NCI-H1930 (cell line): ENCODE data around the gene EHD1.

Experiments used
- DNase-seq, 2 experiments: peaks; one replicate each; lab custom pipeline; 2025; lab: John Stamatoyannopoulos, UW

Gene EHD1

DNA sequence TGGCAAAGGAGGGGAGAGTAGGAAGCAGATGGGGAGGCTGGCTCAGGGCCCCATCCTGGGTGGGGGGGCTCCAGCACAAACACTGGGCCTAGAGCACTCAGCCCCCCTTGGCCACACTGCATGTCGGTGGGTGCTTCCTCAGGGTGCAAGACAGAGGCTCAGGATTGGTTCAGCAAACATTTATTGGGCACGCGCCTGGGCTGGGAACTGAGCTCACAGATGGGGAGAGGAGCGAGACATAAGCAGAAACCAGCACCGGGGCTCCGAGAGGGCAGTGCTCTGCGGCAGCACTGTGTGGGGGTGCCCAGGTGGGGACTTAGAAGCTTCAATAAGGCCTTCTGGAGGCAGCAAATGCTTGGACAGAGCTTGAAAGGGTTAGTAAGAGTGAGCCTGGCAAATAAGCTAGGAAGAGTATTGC is 12.1 kb upstream of the EHD1 start:
- no peak for DNase-seq

- DNase-seq = no peak
Measured at GRCh38 chr11:64888729-64889511, 10.5 kb upstream of the EHD1 start.

DNA sequence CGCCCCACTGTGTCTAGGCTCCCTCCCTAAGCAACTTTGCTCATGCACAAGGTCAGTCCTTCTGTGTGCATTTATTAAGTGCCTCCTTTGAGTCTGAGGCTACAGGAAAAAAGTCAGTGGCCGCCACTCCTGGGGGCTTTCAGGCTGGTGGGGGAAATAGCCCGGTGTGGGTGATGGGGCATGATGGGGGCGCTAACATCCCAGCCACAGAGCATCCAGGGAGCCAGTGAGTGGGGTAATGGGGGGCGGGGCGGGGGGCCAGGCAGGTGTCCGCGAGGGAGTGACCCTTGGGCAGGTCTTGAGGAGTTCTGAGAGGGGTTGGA is 9.9 kb upstream of the EHD1 start:
- no peak for DNase-seq

DNA sequence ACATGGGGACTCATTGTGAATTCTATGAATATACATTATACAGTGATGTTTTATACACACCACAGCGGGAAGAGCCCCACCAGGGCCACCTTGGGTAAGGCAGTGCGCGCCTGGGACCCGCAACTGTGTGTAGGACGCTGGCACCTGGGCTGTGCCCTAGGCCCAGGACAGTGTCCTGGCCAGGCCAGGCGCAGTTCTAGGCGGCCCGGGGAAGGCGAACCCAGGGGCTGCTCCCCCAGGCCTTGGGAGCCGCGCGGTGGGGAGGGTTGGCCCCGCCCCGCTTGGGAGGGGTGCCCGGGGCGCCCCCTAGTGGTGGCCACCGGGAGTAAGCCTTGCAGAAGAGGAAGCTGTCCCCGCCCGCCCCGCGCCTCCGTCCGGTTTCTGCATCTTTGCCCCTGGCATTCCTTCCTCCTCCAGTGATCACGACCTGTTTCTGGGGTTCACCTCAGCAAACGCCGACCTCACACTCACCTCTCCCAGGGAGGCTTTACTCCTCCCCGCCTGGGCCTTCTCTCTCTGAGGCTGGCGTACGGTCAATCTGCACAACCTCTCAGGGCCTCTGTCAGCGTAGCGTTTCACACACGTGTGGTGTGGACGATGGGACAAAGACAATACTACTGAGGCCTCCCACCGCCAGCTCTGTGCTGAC is 9.5 kb upstream of the EHD1 start:
- DNase-seq = peak; percentile 54 to 80

DNA sequence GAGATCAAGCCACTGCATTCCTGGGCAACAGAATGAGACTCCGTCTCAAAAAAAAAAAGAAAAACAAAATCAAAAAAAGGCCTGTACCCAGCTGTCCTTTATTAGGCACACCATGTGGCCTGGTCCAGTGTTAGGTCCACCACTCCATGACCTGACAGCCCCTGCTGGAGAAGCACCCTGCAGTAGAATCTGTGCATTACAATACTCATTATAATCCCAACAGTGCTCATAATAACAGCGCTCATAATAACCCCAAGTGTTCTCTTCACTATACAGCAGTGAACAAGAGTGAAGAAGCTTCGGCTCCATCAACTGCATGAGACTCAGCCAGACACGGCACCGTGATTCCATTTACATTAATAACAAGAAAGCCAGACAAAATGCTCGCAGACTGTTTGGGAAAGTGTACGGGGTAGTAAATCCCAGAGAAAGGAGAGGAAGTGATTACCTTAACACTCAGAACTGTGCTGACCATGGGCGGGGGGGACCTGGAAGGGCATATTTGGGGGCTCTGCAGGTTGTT is 8.9 kb upstream of the EHD1 start:
- DNase-seq = no peak

DNA sequence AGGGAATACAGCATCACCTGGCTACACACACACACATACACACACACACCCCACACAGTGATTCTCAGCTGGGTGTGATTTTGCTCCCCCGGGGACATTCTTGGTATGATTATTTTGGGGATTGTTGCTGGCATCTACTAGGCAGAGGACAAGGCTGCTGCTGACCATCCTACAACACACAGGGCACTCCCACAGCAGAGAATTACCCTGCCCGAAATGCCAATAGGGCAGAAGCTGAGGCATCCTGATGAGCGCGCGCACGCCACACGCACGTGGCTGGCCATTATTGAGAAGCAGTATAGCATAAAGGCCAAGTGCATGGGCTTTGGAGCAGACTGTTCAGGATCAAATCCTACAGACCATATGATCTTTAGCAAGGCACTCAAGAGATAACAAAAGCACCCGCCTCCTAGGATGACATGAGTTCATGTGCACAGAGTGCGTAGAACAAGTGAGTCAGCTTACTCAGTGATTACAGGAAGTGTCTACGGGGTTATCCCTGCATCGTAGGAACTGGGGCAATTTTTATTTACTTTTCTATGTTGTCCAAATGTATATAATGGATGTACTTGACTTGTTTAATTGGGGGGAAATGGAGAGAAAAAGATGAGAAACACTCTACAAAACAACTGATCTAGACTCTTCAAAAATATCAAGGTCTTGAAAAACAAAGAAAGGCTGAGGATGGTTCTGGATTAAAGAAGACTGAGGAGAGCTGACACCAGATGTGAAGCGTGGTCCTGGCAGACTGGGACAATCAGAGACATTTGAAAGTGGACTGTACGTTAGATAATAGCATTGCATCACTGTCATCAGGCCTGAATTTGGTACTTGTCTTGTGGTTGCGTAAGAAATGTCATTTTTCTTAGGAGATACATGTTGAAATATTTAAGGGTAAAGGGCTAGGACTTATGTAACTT is 7.2 kb upstream of the EHD1 start:
- DNase-seq = no peak

DNA sequence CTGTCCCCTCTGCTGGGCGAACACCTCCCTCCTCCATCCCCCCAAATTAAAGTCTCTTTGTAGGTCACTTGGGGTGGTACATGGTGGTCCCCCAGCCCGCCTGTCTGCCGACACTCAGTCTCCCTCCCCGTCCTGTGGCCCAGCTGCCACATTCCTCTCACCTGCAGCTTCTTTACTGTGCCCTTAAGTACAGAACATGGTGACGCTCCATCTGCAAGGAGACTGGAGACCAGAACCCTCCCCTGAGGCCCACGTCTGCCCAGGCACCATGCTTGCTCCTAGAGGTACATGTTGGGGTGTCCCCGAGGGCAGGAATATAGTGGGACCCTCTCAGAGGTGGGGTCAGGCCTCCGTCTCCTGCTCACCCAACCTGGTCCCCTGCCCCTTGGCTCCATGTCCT is 5.6 kb upstream of the EHD1 start:
- no peak for DNase-seq

GRCh38 chr11:64883575-64883974 is 5.2 kb upstream of the EHD1 start:
- no peak for DNase-seq

DNA sequence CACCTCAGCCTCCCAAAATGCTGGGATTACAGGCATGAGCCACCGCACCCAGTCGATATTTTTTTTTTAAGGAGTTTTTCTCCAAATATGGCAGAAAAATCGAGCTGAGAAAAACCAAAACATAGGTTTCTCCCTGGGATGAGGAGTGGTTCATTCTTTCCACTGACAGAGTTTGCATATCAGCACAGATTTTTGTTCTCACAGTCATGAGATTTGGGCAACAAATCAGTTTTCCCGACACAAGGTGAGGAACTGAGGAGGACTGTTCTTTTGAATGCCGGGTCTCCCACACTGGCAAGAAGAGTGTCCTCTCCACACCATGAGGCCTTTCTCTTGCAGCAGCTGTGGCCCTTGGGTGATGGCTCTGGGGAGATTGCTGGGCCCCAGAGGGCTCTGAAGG is 3.8 kb upstream of the EHD1 start:
- DNase-seq = no peak

GRCh38 chr11:64881476-64881875 is 3.1 kb upstream of the EHD1 start:
- DNase-seq = no peak

- DNase-seq = no peak
Measured at GRCh38 chr11:64880240-64881001, 2.0 kb upstream of the EHD1 start.

DNA sequence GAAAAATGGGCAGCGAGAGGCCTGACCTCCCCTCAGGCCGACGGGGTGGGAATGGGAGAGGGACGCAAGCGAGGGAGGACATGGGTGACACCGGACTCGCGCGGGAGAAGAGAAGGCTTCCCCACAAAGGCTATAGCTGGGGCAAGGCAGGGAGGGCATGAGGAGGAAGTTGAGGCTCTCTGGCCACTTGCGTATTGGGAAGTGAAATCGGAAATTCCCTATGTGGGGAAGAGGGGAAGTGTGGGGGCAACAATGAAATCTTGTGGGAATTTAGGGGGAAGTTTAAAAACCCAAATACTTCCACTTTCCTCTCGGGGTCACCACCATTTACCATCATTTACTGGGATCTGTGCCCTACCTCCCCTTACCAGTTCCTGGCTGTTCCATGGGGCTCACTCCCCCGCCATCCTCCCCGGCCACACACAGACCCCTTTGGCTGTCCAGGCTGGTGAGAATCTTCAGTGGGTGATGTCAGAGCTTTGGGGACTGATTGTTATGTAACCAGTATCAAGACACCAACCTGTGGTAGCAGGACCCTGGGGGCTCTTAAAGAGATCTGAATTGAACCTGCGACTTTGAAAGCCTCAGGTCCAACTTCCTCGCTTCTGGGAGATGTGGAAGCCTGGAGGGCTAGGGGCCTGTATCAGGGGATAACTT is 951 bp upstream of the EHD1 start:
- no peak for DNase-seq

GRCh38 chr11:64878223-64878493 is 263 bp downstream of the EHD1 start:
- peak in 1 of 2 experiments; percentile 67 for DNase-seq

GRCh38 chr11:64877390-64878222 is 815 bp downstream of the EHD1 start:
- DNase-seq = no peak

DNA sequence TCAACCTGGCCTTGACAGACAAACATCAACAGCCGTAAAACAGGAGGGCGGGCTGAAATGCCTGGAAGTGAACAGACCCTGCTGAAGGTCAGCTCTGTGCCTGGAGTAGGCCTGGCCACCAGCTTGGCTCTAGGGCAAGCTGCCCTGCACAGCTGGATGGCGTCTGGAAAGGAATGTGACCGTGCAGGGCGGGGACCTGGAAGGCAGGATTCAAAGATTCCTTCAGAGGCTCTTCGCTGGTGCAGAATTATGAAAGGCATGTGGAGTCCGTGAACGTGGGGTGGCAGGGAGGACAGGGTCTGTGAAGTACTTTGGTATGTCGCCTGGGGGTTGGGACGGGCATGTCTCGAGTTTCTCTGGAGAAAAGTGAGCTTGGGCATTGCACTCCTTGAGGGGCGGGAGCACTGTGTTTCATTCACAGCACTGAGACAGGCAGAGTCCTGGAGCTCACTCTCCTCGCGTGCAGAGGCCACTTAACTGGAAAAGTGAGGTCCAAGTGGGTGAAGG is 1.5 kb downstream of the EHD1 start:
- no peak for DNase-seq

DNA sequence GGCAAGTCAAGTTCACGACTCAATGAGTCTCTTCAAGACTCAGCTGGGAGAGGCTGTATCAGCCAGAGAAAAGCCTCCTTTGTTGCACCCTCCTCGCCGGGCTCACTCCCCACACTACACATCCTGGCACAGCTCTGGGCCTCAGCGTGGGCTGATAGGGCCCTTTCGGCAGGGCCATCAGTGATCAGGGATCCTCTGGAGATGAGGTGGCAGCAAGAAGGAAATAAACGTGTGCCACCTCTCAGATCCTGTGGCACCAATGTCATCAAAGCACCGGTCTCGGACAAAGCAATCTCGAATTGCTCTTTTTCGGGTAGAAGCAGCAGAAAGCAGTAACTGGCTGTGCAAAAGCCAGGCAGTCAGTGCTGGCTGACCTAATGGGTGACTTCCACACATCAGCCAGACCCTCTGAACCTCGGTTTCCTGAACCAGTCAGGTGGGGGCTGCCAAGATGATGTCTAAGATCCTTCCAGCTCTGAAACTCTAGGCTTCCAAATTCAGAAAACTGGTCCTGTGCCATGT is 2.1 kb downstream of the EHD1 start:
- no peak for DNase-seq

DNA sequence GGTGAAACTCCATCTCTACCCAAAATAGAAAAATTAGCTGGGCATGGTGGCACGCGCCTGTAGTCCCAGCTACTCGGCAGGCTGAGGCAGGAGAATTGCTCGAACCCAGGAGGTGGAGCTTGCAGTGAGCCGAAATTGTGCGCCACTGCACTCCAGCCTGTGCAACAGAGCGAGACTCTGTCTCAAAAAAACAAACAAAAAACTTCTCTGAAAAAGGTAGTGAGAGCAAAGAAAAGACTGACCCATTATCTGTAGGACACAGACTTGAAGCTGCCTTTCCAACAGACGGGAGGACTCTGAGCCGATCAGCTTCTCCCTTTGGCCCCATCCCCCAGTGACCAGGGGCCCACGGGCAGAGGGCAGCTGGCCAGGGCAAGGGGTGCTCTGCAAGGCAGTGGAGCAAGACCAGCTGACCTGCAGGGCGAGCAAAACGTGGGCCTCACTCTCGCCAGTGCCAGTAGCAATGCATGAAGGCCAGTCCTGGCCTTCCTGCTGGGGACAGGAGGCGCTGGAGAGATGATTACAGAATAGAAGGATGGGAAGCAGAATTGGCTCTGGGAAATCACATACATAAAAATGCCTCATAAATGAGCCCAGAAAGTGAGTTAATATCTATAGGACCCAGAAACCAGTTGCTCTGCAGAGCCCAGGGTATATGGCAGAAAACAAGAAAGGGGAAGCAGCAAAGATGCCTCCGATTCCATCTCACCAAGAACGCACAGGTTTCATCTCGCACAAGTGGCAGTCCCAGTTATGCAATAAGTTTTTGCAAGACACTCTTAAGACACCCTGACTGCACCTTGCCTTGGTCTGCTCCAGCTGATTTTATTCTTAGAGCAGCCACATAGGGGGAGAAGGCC is 2.8 kb downstream of the EHD1 start:
- DNase-seq = no peak

DNA sequence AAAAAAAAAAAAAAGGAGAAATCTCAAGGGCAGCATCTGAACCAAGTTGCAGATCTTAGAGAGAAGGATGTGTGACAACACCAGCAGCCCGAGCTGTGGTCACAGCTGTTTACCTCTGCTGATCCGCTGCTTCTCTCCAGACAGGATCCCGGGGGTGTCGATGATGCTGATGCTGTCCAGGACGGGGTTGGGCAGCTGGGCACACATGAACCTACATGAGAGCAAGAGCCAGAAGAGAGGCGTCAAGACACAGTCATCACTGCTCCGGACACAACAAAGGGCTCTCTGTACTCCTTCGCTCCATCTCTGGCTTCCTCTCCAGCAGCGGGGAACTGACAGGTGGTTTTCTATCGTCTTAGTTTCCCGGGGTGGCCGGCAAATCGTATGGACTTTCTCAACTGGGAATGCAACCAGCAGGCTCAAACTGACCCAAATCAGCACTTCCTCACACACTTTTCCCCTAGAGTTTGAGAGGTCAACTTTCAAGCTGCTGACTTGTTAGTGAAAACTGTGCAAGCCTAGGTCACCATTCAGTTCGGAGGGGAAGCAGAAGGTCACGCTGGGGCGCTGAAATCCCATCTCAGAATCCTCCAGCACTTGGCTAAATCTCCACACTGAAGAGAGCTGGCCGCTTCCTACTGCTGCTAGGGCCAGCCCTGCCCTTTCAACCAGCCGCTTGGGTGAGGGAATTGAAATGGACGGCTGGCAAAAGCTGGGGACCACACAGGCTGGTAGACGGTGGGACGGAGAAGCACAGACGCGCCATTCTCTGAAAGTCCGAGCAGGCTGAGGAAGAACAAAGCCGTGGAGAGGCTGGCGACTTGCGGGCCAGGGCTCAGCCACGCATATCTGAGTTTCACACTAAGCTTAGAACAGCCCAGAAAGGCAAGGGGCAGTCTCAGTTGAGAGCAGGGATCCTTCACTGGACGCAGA is 3.8 kb downstream of the EHD1 start:
- no peak for DNase-seq
